ENCODE measurements around the gene LMCD1.

Gene LMCD1

GRCh38 chr3:8529181-8529637, 27.6 kb downstream of the LMCD1 start:
- in situ Hi-C loops (cut with MboI; ENCODE audit: low pct_unique_long_range_greater_than_20kb, low sequenced_read_pairs): no loop called here

GRCh38 chr3:8529738-8530525, 28.3 kb downstream of the LMCD1 start:
- peak; percentile 15 for DNase-seq
- in situ Hi-C loops (cut with MboI; ENCODE audit: low pct_unique_long_range_greater_than_20kb, low sequenced_read_pairs): no loop called here

More at GRCh38 chr3:8529181-8529637, 27.6 kb downstream of the LMCD1 start:
- no peak for DNase-seq

GRCh38 chr3:8530581-8530980, 29.0 kb downstream of the LMCD1 start:
- in situ Hi-C loops (cut with MboI; ENCODE audit: low pct_unique_long_range_greater_than_20kb, low sequenced_read_pairs): no loop called here
- DNase-seq: no peak

- no peak for DNase-seq
Measured at GRCh38 chr3:8532251-8532871, 30.7 kb downstream of the LMCD1 start.

GRCh38 chr3:8536096-8537056, 34.8 kb downstream of the LMCD1 start:
- no peak for DNase-seq

More at GRCh38 chr3:8532251-8532871, 30.7 kb downstream of the LMCD1 start:
- in situ Hi-C loops (cut with MboI; ENCODE audit: low pct_unique_long_range_greater_than_20kb, low sequenced_read_pairs): no loop called here

GRCh38 chr3:8537440-8537839, 35.8 kb downstream of the LMCD1 start:
- DNase-seq: no peak
- in situ Hi-C loops (cut with MboI; ENCODE audit: low pct_unique_long_range_greater_than_20kb, low sequenced_read_pairs): no loop called here

More at GRCh38 chr3:8536096-8537056, 34.8 kb downstream of the LMCD1 start:
- in situ Hi-C loops (cut with MboI; ENCODE audit: low pct_unique_long_range_greater_than_20kb, low sequenced_read_pairs): no loop called here

GRCh38 chr3:8538223-8538622, 36.6 kb downstream of the LMCD1 start:
- in situ Hi-C loops (cut with MboI; ENCODE audit: low pct_unique_long_range_greater_than_20kb, low sequenced_read_pairs): no loop called here
- DNase-seq: no peak

GRCh38 chr3:8538913-8539312, 37.3 kb downstream of the LMCD1 start:
- DNase-seq: no peak
- in situ Hi-C loops (cut with MboI; ENCODE audit: low pct_unique_long_range_greater_than_20kb, low sequenced_read_pairs): no loop called here

- in situ Hi-C loops (cut with MboI; ENCODE audit: low pct_unique_long_range_greater_than_20kb, low sequenced_read_pairs): no loop called here
- DNase-seq: no peak
Measured at GRCh38 chr3:8539419-8539818, 37.8 kb downstream of the LMCD1 start.

GRCh38 chr3:8540456-8540855, 38.8 kb downstream of the LMCD1 start:
- DNase-seq: no peak
- in situ Hi-C loops (cut with MboI; ENCODE audit: low pct_unique_long_range_greater_than_20kb, low sequenced_read_pairs): no loop called here

- no peak for DNase-seq
- in situ Hi-C loops (cut with MboI; ENCODE audit: low pct_unique_long_range_greater_than_20kb, low sequenced_read_pairs): no loop called here
Measured at GRCh38 chr3:8541486-8541885, 39.9 kb downstream of the LMCD1 start.

GRCh38 chr3:8542190-8543135, 40.8 kb downstream of the LMCD1 start:
- no peak for DNase-seq
- in situ Hi-C loops (cut with MboI; ENCODE audit: low pct_unique_long_range_greater_than_20kb, low sequenced_read_pairs): no loop called here

- in situ Hi-C loops (cut with MboI; ENCODE audit: low pct_unique_long_range_greater_than_20kb, low sequenced_read_pairs): no loop called here
- no peak for DNase-seq
Measured at GRCh38 chr3:8546609-8547008, 45.0 kb downstream of the LMCD1 start.

GRCh38 chr3:8548502-8549275, 47.1 kb downstream of the LMCD1 start:
- in situ Hi-C loops (cut with MboI; ENCODE audit: low pct_unique_long_range_greater_than_20kb, low sequenced_read_pairs): no loop called here
- no peak for DNase-seq

GRCh38 chr3:8549354-8549753, 47.7 kb downstream of the LMCD1 start:
- DNase-seq: no peak
- in situ Hi-C loops (cut with MboI; ENCODE audit: low pct_unique_long_range_greater_than_20kb, low sequenced_read_pairs): no loop called here

GRCh38 chr3:8550611-8551010, 49.0 kb downstream of the LMCD1 start:
- no peak for DNase-seq
- in situ Hi-C loops (cut with MboI; ENCODE audit: low pct_unique_long_range_greater_than_20kb, low sequenced_read_pairs): no loop called here

- no peak for DNase-seq
- in situ Hi-C loops (cut with MboI; ENCODE audit: low pct_unique_long_range_greater_than_20kb, low sequenced_read_pairs): no loop called here
Measured at GRCh38 chr3:8552223-8552762, 50.7 kb downstream of the LMCD1 start.

GRCh38 chr3:8553405-8553804, 51.8 kb downstream of the LMCD1 start:
- in situ Hi-C loops (cut with MboI; ENCODE audit: low pct_unique_long_range_greater_than_20kb, low sequenced_read_pairs): no loop called here
- no peak for DNase-seq
